KBM-7 (cell line): Measurements from ENCODE around the gene LAYN.

Experiments used
- DNase-seq: peaks from one replicate; pipeline ENCODE4 v3.0.0-alpha.2; 2015
- in situ Hi-C: fragments of 300-500 bp; cut with MboI; formaldehyde crosslinking; loops from 2 replicates; pipeline ENCODE4 v1.14.3; 2020; ENCODE audit warnings: low sequenced_read_pairs, low pct_unique_long_range_greater_than_20kb, mixed read lengths

The LAYN gene

GRCh38 chr11:111557425-111558111 is 17.0 kb downstream of the LAYN start:
- in situ Hi-C loops = no loop called here
- no peak for DNase-seq

GRCh38 chr11:111559800-111560464 is 19.4 kb downstream of the LAYN start:
- in situ Hi-C loops = no loop called here
- no peak for DNase-seq

DNA sequence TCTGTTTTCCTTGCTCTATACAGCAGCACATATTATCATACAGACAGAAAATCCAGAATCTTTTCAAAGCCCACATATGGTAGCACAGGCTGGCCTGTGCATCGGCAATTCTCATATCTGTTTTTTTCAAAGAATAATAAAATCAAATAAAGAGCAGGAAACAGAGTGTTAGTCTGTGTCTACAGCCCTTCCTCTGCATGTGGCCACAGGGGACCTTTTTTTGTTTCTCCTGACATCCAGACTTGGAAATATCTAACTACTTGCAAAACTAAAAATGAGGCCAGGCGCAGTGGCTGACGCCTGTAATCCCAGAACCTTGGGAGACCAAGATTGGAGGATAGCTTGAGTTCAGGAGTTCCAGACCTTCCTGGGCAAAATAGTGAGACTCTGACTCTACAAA is 20.3 kb downstream of the LAYN start:
- in situ Hi-C loops = no loop called here
- DNase-seq = no peak

- DNase-seq = no peak
- in situ Hi-C loops = no loop called here
Measured at GRCh38 chr11:111561306-111561705, 20.8 kb downstream of the LAYN start.

GRCh38 chr11:111561791-111562325 is 21.3 kb downstream of the LAYN start:
- DNase-seq = no peak
- in situ Hi-C loops = no loop called here

DNA sequence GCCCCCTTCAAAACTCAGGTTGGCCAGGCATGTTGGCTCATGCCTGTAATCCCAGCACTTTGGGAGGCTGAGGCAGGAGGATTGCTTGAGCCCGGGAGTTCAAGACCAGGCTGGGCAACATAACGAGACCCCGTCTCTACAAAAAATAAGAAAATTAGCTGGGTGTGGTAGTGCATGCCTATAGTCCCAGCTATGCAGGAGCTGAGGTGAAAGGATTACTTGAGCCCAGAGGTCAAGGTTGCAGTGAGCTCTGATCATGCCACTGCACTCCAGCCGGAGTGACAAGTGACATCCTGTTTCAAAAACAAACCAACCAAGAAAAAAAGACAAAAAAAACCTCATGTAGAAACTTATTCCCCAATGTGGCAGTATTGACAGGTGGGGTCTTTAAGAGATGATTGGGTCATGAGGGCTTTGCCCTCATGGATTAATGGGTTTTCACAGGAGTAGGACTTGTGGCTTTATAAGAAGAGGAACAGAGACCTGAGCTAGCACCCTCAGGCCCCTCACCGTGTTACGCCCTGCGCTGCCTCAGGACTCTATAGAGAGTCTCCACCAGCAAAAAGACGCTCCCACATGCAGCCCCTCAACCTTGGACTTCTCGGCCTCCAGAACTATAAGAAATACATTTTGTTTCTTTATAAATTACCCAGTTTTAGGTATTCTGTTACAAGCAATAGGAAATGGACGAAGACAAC is 22.3 kb downstream of the LAYN start:
- in situ Hi-C loops = no loop called here
- no peak for DNase-seq

DNA sequence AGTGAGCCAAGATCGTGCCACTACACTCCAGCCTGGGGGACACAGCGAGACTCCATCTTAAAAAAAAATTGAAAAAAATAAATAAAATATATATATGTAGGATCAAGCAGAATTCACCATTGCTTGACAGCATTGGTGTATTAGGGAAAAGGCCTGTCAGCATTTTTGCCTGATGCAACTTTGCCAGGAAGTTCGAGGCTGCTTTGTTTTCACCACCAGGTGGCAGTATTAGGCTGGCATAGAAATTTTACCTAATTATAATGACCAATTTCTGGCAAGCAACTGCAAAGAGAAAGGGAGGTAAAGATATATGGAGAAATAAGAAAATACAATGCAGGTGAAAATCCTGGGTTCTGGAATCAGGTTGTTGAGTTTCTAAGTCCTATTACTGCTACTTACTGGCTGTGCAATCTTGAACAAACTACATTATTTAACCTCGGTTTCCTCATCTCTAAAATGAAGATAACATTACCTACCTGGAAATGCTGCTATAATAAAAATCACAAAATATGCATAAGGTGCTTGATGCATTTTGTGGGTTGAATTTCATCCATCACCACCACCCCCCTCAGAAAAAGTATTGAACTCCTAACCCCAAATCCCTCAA is 24.7 kb downstream of the LAYN start:
- peak; percentile 78 for DNase-seq
- in situ Hi-C loops = no loop called here

DNA sequence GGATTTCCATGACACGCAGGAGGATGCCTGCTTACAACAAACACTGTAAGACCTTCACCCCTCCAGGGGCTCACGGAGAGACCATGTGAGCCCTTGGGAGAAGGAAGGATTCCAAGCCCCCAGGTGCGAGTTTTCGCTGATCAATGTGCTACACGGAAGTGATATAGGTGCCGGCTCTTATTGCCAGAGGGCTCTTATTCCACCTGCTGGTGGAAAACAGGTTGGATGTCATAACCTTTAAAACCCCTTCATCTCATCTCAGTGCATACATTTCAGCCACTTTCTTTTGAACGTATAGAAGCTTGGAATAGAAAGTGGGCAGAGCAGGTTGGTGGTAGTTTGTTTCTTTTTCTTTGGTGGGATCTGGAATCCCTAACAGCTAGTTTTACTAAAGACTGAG is 25.8 kb downstream of the LAYN start:
- no peak for DNase-seq
- in situ Hi-C loops = no loop called here

GRCh38 chr11:111569476-111569875 is 29.0 kb downstream of the LAYN start:
- in situ Hi-C loops = no loop called here
- no peak for DNase-seq

GRCh38 chr11:111570796-111571195 is 30.3 kb downstream of the LAYN start:
- in situ Hi-C loops = no loop called here
- DNase-seq = no peak

DNA sequence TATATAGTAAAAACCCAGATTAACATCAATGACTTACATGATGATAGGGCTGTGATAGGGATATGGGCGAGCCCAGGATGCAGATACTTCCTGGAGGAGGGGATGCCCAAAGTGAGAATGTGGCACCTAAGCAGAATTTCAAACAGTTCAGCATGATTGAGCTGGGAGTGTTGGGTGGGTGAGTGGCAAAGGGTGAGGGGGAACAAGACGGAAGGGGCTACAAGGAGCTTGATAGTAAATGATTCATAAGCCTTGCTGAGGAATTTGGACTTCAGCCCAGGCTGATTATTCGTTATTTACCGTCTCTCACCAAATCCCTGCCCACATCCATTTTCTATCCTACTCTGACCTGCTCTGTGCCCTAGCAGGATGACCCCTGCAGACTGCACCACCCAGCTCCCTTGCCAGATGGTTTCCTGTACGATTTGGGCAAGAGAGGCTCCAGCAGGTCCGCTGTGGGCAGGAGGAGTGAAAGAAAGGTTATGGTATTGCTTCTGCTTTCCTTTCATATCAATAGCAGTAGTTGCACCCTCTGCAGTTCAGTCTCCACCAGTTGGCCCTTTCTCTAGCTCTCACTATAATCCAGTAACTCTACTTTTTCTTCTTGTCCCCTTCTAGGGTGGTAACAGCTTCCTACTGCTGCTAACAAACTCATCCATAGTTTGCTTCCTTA is 31.4 kb downstream of the LAYN start:
- in situ Hi-C loops = no loop called here
- no peak for DNase-seq

DNA sequence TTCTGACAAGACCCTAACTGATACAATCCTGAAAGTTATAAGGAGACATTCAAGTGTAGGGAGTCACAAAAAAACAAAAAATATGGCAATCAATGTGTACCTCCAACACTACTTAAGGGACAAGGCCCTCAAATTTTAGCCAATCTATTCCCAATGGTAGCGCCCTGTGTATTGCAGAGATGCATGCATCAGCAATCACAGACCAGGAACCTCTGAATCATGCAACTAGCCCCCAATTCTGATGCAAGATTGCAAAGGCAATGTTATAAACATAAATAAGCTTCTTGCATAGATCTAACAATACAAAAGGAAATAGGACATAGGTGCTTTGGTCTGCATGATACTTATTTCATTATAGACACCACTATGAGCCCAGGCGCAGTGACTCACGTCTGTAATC is 32.1 kb downstream of the LAYN start:
- DNase-seq = no peak
- in situ Hi-C loops = no loop called here

DNA sequence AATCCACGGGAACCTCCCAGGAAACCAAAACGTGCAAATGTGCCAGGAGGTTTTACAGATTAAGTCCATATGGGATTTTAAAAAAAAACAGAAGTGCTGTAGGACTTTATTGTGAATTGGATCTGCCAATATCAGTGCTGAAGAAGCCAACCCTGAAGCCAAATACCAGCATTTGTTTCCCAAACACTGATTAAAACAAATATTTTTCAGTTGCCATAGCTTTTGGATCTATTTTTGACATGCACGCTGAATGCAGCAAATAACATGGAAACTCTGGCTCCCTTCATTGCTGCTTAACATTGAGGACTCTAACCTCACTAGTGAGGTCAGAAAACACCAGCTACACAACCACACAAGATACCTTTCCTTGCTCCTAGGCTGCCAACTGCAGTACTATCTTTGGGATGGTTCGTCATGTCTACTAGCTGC is 33.3 kb downstream of the LAYN start:
- in situ Hi-C loops = no loop called here
- DNase-seq = no peak

DNA sequence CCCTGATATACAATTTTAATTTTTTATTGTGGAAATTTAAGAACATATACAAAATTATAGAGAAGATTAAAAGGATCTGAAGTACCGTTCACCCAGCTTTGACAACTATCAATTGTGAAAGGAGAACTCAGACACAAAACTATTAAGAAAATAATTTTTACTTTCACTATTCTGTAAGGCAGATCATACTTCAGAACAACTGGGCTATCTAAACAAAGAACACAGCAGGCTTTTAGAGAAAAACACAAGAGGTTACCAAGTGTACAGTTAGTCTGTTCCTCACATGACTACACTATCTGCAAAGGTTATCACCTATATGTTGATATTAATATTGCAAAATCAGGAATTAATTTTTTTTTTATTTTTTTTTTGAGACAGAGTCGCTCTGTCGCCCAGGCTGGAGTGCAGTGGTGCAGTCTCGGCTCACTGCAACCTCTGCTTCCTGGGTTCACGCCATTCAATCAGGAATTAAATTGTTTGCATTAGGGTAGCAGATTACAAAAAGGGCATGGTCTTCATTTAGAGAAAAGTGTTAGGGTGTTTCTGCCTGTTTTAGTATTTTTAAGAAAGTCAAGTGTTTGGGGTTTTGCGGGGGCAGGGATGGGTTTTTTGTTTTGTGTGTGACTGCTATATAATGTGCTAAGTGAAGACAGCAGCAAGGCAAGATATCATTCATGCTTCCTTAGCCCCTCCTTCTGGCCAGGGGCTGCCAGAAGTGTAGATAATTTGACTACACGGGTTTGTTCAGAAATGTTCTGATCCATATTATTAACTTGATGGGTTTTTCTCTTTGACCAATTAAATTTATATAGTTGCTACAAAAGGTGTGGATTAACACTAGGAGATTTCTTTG is 34.1 kb downstream of the LAYN start:
- no peak for DNase-seq
- in situ Hi-C loops = loop anchor here (25.0 kb wide), 1 partner anchor 213 kb away; no protein-coding TSS in a partner anchor

GRCh38 chr11:111575740-111576139 is 35.2 kb downstream of the LAYN start:
- no peak for DNase-seq
- in situ Hi-C loops = loop anchor here (25.0 kb wide), 1 partner anchor 212 kb away; no protein-coding TSS in a partner anchor

DNA sequence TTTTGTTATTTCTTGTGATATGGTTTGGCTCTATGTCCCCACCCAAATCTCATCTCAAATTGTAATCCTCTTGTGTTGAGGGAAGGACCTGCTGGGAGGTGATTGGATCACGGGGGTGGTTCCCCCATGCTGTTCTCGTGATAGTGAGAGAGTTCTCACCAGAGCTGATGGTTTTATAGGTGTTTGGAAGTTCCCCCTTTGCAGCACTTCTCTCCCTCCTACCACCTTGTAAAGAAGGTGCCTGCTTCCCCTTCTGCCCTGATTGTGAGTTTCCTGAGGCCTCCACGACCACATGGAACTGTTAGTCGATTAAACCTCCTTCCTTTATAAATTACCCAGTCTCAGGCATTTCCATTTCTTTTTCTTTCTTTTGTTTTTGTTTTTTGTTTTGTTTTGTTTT is 37.3 kb downstream of the LAYN start:
- DNase-seq = peak; percentile 71
- in situ Hi-C loops = loop anchor here (25.0 kb wide), 1 partner anchor 209 kb away; no protein-coding TSS in a partner anchor

DNA sequence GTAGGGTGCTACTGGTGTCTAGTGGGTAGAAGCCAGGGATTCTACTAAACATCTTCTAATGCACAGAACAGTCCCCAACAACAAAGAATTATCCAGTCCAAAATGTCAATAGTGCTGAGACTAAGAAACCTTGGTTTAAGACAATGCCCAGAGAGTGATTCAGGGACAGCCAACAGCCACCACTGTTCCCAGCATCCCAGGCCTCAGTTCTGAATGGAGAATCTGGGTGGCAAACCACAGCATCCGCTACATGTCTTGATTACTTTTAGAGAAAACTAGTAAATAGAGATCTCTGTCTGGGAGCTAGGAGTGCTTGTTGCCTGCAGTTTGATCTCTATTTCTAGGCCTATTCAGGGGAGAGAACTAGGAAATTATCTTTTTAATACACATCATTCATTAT is 40.8 kb downstream of the LAYN start:
- DNase-seq = no peak
- in situ Hi-C loops = loop anchor here (25.0 kb wide), 1 partner anchor 206 kb away; no protein-coding TSS in a partner anchor

- in situ Hi-C loops = loop anchor here (25.0 kb wide), 1 partner anchor 205 kb away; no protein-coding TSS in a partner anchor
- DNase-seq = peak; percentile 42
Measured at GRCh38 chr11:111582163-111582562, 41.6 kb downstream of the LAYN start.
